Neutrophil (primary cell): ENCODE results near the gene GPR84.
A peak's percentile ranks its signal among the peaks of the same experiment; 100 is the strongest.
"Not testable (repeated sequence)": the region's sequence is repeated elsewhere in the genome, so short reads cannot be mapped to it uniquely, and the experiment has no call there.

Experiments
- H3K27ac ChIP-seq: fragments of 200-600 bp; sonication (generic); 2 replicates; pipeline ENCODE4 v1.5.1; 2016; ENCODE audit warnings: mild to moderate bottlenecking, moderate library complexity
- H3K27me3 ChIP-seq: fragments of 200-600 bp; sonication (generic); 2 replicates; pipeline ENCODE4 v1.6.0; 2016; ENCODE audit warnings: mild to moderate bottlenecking
- H3K36me3 ChIP-seq: fragments of 200-600 bp; sonication (generic); 2 replicates; pipeline ENCODE4 v1.5.1; 2017
- H3K4me1 ChIP-seq, 2 experiments: fragments of 200-600 bp in 1 of 2; sonication (generic) in 1 of 2; 1 replicate in 1 of 2; 2 replicates in 1 of 2; pipeline versions ENCODE4 v1.5.1 to v1.6.1; 2013 to 2016; ENCODE audit warnings: low read depth in 1 of 2, low read length in 1 of 2, mild to moderate bottlenecking in 1 of 2, moderate library complexity in 1 of 2; ENCODE audit not compliant: control insufficient read depth in 1 of 2, insufficient read depth in 1 of 2
- H3K4me3 ChIP-seq, 2 experiments: fragments of 200-600 bp in 1 of 2; sonication (generic) in 1 of 2; 1 replicate in 1 of 2; 2 replicates in 1 of 2; pipeline ENCODE4 v1.5.1; 2013 to 2016; ENCODE audit warnings: low read depth in 1 of 2, low read length in 1 of 2, mild to moderate bottlenecking in 1 of 2, moderate library complexity in 1 of 2
- H3K9me3 ChIP-seq: fragments of 200-600 bp; sonication (generic); 2 replicates; pipeline ENCODE4 v1.5.1; 2016
- CTCF ChIP-seq: fragments of 200-600 bp; sonication (generic); IDR thresholded peaks from 2 replicates; pipeline ENCODE4 v1.5.1; 2016; ENCODE audit warnings: antibody characterized with exemption

The GPR84 gene

GRCh38 chr12:54328595-54329337 lies 35.5 kb downstream of the GPR84 start:
- Histone ChIP-seq H3K27me3 (no peaks in the 10 kb centered on the region), H3K4me3 (peak overlapping the region in 1 of 2 experiments; percentile 3), H3K4me1 (peaks cover 70 to 74% of the 10 kb centered on the region in 2 experiments), H3K36me3 (no peaks in the 10 kb centered on the region), H3K9me3 (no peaks in the 10 kb centered on the region), H3K27ac (peak overlapping the region; percentile 67)
- TF ChIP-seq CTCF = no peak

DNA sequence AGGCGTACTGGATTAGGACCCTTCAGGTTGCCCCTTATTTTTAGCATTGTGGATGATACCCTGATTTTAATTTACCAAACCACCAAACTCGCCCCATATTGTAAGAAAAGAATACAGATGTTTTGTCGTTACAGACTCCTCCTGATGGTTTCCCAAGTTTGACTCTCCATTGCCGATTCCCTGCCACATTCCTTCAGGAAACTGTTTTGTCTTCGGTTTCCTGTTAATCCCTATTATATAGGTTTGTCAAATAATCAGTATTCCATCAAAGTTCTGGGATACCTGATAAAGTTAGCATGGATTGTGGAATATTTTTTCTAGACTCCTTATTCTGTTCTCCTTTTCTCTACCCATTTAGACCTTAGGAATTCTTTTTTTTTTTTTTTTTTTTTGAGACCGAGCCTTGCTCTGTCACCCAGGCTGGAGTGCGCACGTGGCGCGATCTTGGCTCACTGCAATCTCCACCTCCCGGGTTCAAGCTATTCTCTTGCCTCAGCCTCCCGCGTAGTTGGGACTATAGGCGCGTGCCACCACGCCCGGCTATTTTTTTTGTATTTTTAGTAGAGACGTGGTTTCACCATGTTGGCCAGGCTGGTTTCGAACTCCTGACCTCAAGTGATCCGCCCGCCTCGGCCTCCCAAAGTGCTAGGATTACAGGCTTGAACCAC lies 38.7 kb downstream of the GPR84 start:
- Histone ChIP-seq H3K4me3 (peak overlapping the region; percentile 66 to 76), H3K4me1 (peaks cover 72 to 73% of the 10 kb centered on the region in 2 experiments), H3K27ac (peak overlapping the region; percentile 86)
- H3K27me3 ChIP-seq, H3K9me3 ChIP-seq, H3K36me3 ChIP-seq: not testable (repeated sequence)

DNA sequence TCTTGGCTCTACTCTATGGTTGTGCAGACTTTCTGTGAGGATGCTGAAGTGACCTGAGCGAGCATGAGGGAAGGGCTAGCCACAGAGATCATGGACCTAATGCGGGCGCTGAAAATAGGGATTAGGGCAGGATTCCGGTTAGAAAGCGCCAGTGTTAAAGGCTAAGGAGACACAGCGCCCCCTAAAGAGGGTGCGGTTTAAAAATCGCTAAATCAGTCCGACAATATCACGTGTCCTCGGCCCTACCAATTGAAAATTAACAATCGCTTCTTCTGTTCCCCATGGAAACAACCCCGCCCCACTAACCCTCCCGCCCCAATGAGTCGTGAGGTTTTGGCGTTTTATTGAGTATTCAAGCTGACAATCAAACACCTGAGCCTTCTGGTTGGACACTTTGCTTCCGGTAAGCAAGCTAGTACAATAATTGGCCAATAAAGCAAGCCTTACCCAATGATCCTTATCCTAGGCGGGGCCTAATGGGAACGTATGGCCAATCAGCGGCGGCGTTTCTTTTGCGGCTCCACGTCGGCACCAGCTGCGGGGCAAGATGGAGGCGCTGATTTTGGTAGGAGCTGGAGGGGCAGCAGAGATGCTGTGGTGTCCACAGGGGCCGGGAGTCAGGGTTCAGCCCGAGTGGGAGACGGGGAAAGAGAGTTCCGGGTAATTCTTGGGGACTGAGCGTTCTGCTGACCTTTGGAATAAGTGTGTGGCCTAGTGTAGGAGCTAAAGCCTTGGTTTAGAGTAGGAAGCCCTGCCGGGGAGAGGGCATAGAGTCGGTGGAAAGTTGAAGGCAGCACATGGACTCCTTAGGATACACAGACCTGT lies 39.5 kb downstream of the GPR84 start, which contains the start of gene COPZ1:
COPZ1 (plus strand) TSS at position 515 of the 825 bp plus-strand sequence; CDS start at position 548, 33 bp downstream.
- Histone ChIP-seq H3K36me3 (no peaks in the 10 kb centered on the region), H3K27me3 (no peaks in the 10 kb centered on the region), H3K4me3 (peak within 1 kb of the TSS; percentile 66 to 76), H3K27ac (peak within 1 kb of the TSS; percentile 86), H3K4me1 (peaks cover 65 to 69% of the 10 kb centered on the region in 2 experiments), H3K9me3 (no peaks in the 10 kb centered on the region)
- peak; percentile 76 for TF ChIP-seq CTCF

DNA sequence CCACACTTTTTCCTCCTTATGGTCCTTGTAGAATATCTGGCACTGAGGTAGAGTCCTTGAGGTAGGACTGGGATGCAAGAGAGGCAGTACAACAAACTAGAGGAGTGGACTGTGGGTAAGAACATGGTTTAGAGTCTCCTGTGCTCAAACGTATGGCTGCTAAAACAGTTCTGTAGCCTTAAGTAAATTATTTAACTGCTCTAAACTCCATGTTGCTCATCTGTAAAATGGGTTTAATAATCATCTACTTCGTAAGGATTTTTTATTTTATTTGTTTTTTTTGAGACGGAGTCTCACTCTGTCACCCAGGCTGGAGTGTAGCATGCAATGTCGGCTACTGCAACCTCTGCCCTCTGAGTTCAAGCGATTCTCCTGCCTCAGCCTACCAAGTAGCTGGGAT lies 42.9 kb downstream of the GPR84 start:
- Histone ChIP-seq H3K27me3 (no peaks in the 10 kb centered on the region), H3K9me3 (no peaks in the 10 kb centered on the region), H3K36me3 (no peaks in the 10 kb centered on the region), H3K4me1 (peaks cover 54% of the 10 kb centered on the region in 2 experiments), H3K4me3 (no peak overlapping the region), H3K27ac (peak overlapping the region; percentile 29)
- no peak for TF ChIP-seq CTCF
